NOMO-1 treated with DMSO at 0.1 percent for 48 hours (cell line): ENCODE data around the gene NATD1.

Experiments used
- DNase-seq: peaks from one replicate; lab custom pipeline; 2025; ENCODE audit not compliant: unreplicated experiment; lab: John Stamatoyannopoulos, UW

Gene NATD1

GRCh38 chr17:21275579-21276263, 22.5 kb upstream of the NATD1 start:
- peak; percentile 74 for DNase-seq

DNA sequence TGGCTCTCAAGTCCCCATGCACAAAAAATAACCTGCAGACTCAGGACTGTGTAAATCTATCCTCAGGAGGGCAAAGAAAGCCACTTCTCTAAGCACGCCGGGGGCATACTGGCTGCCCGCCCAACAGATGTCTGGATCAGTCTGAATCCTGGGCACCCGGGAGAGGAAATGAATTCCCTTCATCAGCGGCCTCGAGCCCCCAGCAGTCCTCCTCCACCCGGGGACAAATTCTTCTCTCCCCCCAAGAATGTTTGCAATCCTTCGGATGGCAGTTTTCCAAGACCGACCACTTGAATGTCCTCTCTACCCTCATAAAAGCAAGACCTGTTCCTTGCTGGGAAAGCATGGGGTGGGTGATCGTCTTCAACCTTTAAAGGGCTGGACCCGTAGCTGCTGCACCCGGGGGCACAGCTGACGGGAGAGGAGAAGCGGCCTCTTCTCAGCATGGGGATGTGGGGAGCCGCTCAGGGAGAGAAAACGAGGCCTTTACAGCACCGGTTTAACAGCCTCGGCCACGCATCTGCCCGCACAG, 21.9 kb upstream of the NATD1 start:
- no peak for DNase-seq

DNA sequence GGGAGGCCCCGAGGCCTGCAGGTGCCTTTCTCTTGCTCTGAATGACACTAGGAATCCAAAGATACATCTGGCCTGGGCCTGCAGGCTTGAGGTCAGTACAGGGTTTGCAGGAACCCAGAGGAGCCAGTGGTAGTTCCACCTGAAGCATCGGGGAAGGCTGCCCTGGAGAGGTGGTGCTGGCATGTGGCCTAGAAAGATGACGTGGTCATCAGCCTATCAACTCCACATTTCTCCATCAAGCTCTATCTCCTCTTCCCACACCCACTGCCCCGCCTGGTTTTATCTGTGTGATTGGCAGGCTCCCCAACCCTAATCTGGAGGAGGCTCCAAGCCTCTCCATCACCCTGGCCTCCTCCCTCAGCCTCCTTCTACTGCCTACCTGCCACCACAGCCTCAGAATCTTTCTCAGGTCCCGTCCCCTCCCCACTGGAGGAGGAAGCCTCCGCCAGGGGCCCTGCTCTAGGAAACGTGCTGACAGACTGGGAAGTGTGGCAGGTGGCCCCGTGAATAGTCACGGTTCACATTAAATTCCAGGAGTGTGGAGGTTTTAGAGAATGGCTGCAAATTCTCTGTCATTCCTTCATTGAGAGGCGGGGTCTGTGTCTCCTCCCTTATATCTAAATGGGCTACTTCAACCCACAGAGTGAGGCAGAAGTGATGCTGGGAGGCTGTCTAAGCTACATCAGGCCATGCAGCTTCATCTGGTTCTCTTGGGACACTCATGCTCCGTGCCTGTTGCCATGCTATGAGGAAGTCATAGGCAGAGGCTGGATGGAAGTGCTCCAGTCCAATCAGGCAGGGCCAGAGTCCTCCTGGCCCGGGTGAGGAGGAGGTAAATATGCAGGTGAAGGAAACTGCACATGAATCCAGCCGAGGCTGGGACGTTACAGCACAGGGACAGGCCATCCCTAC, 19.9 kb upstream of the NATD1 start:
- no peak for DNase-seq

GRCh38 chr17:21272250-21272649, 19.0 kb upstream of the NATD1 start:
- DNase-seq, result no peak

DNA sequence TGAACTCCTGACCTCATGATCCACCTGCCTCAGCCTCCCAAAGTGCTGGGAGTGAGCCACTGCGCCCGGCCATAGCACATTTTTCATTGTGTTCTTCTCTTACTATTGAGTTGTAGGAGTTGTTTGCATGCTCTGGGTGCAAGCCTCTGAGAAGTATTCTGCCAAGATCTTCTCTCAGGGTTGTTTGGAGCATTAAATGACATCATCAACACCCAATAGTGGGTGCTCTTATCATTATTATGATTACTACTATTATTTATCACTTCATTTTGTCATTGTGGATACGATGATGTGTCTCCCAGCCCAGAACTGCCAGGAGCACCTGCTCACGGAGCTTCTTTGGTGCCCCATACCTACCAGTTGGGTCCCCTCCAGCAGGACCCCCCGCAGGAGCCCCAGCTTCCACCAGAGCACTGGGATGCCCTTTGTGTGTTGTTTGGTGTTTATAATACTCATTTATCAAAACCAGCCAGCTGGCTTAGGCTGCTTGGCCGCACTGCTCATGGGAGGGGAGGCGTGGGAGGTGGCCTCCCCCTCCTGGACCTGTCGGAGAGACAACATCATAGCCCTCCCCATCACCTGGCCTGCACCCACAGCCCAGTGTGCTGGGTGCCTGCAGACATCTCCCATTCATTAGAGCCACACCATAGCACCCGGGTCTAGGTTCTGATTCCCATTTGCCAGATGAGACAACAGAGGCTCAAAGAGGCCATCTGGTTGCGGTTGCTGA, 18.4 kb upstream of the NATD1 start:
- DNase-seq, result no peak

DNA sequence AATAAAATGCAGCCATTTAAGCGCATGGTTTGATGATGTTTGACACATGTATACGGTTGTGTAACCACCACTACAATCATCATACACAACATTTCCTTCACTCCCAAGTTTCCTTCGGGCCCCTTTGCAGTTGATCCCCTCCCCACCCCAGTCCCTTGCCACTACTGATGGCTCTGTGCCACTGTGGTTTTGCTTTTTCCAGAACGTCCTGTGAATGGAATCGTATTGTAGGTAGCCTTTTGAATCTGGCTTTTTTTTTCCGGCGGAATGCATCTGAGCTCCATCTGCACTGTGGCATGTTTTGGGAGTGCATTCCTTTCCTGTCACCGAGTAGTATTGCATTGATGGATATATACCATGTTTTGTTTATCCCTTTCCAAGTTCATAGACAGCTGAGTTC, 16.2 kb upstream of the NATD1 start:
- DNase-seq, result no peak

- DNase-seq, result no peak
Measured at GRCh38 chr17:21268596-21269188, 15.5 kb upstream of the NATD1 start.

DNA sequence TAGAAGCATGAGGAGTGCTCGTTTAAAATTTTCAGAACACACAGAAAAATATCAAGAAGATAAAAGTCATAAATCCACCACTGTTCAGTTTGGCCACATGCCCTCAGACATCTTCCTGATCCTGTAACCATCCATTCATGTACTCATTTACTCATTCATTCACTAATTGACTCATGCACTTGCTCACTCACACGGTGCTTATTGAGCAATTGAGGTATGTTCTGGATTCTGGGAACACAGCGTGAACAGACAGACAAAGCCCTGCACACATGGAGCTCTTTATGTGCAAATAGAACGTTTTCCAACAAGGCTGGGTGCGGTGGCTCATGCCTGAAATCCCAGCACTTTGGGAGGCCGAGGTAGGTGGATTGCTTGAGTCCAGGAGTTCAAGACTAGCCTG, 10.2 kb upstream of the NATD1 start:
- DNase-seq, result no peak

GRCh38 chr17:21262259-21262993, 9.2 kb upstream of the NATD1 start:
- no peak for DNase-seq

DNA sequence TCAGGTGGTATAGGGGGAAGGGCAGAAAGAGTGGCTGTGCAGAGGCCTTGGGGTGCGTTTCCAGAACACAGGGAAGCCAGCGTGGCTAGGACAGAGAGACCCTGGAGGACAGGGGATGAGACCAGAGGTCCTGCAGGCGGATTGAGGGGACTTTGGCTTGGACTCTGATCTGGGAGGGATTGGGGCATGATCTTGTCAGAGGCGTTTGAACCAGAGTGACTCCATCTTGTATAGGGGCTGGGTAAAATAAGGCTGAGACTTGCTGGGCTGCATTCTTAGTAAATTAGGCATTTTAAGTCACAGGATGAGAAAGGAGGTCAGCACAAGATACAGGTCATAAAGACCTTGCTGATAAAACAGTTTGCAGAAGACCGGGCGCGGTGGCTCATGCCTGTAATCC, 5.4 kb upstream of the NATD1 start:
- no peak for DNase-seq

DNA sequence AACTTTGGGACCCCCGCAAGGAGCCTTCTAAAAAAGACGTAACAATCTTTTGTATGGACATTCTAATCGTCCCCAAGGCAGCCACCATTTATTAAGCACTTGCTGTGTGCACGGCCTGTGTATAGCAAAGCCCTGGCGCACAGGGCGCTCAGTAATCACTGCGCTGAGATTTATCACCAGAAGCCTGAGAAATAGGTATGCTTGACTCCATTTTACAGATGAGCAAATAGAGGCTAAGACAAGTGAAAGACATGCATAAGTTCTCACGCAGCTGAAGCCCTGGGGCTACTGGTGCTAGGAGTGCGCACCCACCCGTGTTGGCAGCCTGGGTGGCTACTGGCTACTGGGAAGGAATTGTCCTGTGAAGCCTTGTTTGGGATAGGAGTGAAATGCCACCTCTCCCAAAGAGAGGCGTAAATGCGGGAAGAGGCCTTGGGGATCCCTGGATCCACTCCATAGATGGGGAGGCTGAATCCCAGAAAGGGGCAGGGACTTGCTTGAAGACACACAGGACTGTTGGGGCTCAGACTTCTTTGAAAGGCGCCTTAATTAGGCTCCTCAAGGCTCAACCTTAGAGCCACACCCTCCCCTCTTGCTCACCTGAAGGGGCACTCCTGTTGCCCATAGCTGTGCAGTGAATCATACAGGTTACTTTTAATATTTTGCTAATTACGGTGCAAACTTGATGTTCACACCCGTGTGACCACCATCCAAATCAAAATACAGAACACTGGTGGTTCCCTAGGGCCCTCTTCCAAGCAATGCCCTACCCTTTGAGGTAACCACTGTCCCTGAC, 634 bp upstream of the NATD1 start:
- DNase-seq, result no peak

DNA sequence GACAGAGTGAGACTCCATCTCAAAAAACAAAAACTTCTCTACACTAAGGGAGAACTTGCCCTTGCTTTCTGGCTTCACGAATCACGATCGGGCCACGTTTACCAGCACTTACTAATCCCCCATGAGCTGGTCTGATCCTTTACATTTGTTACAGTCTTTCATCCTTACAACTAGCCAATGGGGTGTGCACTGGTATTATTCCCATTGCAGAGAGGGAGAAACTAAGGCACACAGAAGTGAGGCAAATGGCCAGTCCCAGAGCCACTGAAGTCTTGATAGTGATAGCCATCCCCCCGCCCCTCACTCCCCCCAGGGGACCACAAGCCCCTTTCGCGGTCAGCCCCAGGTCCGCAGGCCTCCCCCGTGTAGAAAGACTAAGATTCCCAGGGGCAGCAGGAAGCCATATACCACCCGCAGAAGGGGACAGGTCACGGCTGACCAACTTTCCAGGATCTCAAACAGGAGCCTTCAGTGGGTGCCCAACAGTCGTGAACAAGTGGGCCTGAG, 868 bp downstream of the NATD1 start:
- no peak for DNase-seq

GRCh38 chr17:21251337-21252010, 1.7 kb downstream of the NATD1 start:
- DNase-seq, result no peak

DNA sequence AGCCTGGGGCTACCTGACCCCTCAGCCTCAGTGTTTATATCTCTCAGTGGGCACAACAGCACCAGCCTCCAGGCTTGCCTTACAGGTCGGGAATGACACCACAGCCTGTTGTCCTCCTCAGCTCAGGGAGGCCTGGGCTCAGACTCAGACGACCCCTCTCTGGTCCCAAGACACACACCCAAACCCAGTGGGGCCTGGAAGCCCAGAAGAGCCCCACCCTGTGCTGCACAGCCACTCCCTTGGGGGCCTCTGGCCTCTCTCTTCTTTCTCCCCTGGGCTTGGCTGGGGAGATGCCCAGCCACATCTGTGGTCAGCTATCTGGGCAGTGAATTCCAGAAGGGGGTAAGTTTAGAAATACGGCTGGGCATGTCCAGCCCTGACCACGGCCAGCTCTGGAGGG, 2.4 kb downstream of the NATD1 start:
- DNase-seq, result no peak

DNA sequence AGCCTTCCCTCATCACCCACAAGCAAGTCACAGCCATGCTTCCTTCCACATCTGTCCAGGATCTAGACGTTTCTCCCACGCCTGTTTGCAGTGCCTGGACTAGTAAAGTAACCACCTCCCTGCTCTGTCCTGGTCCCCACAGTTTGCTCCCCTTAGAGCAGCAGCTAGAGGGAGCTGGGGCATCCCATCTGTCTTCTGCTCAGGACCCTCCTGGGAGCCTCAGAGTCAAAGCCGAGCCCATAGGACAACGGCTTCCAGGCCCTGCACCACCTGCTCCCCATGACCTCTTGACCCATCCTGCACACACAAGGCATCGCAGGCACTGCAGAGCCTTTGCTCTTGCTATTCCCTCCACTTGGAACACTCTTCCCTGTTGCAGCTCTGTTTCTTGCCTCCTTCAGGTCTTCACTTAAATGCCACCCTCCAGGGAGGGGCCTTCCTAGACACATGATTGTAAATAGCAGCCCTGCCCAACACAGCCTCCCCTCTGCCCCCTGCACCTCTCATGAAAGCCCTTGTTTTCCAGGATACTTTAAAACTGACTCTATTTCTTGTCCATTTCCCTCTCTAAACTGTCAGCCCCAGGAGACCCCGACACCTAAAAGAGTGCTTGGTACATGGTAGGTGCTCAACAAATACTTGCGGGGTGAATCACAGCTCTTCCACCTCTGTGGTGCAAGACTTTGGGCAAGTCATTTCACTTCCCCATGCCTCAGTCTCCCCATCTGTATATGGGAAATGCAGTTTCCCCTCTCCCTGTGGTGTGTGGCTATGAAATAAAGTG, 3.1 kb downstream of the NATD1 start:
- no peak for DNase-seq

DNA sequence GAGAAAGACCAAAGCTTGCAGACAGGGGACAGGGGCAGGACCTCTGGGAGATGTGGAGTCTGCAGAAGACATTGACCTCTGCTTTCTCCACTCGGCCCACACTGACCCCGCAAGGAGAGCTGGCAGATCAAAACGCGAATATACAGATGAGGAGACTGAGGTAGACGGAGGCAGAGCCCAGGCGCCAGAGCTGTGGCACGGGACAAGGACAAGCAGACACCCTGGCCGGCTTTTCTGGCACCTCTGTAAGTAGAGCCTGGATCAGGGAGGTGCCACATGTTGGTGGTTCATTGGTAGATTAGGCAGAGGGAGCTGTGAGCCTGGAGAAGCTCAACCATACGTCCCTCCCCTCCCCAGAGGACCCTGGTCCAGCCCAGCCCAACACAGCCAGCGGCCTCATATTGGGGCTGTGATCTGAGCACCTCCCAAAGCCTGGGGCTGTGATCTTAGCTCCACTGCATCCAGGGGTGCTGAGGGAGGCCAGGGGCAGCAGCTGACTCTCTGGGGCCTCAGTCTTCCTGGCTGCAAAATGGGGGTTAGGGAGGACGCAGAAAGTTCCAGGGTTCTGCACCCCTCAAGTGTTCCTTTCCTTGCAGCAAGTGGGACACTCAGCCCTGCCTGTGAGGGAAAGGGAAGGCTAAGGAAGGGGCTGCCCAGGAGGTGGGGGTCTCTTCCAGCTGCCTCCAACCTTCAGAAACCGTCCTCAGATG, 4.0 kb downstream of the NATD1 start:
- DNase-seq, result no peak

GRCh38 chr17:21248500-21248899, 4.7 kb downstream of the NATD1 start:
- DNase-seq, result no peak
